NCI-H2171 (cell line): ENCODE measurements around the gene USP47.

Source experiments
- DNase-seq: peaks from one replicate; lab custom pipeline; 2025; lab: John Stamatoyannopoulos, UW

Gene USP47

DNA sequence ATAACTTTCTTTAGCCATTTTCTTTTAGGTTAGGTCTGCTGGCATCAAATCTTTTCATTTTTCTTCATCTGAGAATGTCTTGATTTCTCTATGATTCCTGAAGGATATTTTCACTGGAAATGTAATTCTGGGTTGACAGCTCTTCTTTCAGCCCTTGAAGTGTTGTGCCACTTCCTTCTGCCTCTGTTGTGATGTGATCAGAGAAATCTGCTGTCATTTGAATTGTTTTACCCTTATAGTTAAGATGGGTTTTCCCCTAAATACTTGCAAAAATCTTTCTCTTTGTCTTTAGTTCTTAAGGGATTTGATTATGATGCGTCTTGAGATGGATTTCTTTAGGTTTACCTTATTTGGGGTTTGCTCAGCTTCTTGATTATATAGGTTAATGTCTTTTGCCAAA lies 23.0 kb downstream of the USP47 start:
- DNase-seq: no peak

DNA sequence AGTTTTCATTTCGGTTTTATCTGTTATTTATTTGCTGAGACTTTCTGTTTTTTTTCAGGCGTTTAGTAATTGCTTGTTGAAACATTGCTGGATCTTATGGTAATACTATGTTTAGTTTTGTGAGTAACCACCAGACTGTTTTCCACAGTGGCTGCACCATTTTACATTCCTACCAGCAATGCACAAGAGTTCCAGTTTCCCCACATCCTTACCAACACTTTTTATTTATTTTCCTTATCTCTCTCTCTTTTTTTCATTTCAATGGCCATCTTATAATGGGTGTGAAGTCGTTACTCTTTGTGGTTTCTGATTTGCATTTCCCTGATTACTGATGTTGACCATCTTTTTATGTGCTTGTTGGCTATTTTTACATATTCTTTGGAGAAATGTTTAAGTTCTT lies 23.7 kb downstream of the USP47 start:
- DNase-seq: no peak

DNA sequence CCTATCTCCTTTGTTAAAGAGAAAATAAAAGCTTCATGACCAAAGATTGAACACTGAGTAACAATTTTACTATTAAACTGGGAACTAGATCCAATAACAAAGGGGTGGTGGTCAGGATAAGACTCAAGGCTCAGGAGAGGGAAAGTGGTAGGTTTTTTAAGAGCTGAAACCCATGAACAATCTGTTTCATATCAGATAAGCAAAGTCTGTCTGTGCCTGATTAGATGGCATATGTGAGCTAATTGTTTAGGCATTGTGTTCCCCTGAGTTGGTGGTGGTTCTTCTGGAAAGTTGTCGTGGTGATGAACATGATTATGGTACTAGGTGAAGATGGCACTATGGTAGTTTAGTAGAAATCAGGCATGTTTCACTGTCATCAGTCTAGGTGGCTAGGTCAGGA lies 24.4 kb downstream of the USP47 start:
- no peak for DNase-seq

DNA sequence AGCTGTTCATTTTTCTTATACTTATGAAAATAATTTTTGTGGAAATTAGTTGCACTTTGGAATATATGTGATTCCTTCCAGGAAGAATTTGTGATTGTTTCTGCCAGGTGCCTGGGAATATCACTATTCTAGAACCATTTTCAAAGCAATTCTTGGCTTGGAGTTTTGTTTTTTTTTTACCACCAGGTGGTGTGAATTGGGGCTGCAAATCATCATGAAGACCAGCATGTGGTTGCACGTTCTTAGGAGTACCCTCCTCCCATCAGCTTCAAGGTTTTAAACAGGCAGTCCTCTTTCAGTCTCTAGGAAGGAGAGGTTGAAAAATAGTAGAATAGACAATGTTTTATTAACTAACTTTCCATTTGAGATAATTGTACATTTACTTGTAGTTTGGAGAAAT lies 25.9 kb downstream of the USP47 start:
- no peak for DNase-seq

DNA sequence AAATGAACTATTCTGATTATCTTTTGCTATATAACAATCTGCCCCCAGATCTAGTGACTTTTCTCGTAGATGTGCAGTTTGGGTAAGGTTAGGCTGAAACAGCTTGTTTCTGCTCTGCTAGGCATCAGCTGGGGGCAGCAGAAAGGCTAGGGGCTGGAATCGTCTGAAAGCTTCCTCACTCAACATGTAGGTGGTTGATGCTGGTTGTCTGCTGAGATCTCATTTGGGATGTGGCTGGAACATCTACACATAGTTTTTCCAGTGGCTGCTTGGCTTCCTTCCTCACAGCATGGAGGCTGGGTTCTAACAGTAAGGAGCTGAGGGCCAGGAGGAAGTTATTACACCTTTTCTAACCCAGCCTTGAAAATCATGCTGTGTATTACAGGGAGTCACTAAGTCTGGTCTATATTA lies 30.2 kb downstream of the USP47 start:
- no peak for DNase-seq

DNA sequence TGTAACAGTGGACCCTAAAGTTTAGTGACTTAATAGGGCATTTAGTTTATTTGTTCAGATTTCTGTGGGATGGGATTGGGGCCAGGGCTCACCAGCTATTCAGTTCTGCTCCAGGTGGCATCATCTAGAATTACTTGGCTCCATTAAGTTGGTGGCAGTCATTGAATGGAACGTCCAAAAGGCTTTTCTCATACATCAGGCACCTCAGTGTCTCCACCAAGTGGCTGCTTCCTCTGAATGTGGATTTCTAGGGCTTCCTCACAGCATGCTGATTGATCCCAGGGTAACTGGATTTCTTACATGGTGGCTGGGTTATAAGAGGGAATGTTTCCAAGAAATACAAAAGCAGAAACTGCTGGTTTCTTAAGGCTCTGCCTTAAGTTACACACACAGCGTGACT lies 34.7 kb downstream of the USP47 start:
- no peak for DNase-seq

DNA sequence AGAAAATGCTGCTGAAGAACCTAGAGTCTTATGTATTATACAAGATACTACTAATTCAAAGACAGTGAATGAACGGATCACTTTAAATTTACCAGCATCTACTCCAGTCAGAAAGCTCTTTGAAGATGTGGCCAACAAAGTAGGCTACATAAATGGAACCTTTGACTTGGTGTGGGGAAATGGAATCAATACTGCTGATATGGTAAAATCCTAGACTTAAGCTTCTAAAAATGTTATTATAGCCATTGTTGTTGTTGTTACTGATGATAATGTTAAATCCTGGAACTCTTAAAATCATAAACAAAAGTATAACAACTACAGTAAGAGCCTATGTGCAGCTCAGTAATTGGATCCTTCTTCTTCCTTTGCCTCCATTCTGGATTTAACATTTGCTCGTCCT lies 38.4 kb downstream of the USP47 start:
- no peak for DNase-seq

DNA sequence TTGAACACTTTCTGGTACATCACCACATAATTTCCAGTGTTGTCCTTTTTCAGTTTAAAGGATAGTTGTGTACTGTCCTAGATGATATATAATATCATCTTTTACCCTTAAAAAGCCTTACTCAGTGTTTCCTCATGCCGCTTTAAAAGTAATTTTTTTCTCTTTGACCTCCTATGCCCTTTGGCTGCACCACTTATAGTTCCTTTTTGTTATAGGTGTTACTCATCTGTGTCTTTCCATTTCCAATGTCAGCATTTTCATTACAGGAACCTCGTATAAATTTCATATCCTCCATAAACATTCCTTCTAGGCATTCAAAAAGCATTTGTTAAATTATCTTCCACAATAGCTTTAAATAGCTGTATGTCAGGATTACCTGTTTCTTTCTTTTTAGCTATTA lies 40.8 kb downstream of the USP47 start:
- no peak for DNase-seq

DNA sequence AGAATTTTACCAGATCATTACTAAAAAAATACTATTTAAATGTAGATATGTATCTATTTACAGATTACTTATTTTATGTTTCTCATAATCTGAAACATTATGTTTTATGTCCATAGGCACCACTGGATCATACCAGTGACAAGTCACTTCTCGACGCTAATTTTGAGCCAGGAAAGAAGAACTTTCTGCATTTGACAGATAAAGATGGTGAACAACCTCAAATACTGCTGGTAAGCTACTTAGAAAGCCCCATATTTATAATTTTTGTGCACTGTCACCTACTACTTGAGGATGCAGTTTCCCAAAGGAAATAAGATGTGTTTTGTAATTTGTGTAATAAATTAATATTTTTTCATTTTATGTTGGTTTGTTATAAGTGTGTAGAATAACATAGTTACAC lies 42.6 kb downstream of the USP47 start:
- no peak for DNase-seq

DNA sequence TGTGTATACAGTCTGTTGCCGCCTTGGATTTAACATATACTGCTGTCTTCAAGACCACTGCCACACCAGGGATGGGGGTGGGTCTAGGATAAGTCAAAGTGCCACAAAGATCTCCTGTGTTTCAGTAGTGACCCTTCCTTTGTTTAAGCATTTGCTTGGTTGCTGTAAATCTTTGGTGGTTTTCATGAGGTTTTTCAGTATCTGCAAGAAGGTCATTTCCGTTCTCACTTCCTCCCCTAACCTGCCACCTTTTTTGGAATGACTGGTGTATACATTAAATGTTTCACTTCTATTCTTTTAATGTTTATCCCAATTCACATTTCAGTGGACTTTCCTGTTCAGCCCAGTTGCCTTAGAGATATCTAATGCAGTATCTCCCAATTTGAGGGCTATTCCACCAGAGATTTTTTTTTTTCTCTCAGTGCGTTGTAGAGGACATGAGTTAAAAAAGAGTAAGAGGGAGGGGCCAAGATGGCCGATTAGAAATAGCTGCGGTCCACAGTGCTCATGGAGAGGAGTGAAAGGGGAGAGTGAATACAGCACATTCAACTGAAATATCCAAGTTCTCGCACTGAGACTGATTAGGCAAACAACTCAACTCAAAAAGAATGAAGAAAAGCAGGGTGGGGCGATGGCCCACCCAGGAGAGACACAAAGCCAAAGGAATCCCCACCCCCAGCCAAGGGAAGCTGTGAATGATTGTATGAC lies 43.2 kb downstream of the USP47 start:
- no peak for DNase-seq

DNA sequence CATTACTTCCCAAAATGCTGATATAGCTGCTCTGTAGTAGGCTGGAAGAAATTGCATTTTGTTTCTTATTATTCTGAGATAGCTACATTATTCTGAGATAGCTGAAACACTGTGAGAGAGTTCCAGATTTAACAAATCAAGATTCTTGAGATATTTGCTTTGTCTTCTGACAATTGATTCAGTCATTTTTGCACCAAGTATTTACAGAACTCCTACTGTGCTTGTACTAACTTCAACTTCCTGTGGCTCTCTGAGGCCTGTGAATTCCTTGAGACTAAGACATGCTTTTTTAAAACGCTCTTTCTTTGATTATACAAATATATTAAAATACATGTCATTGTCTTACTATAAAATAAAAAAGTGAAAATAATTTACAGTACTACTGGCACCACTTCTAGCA lies 52.7 kb downstream of the USP47 start:
- DNase-seq: no peak

DNA sequence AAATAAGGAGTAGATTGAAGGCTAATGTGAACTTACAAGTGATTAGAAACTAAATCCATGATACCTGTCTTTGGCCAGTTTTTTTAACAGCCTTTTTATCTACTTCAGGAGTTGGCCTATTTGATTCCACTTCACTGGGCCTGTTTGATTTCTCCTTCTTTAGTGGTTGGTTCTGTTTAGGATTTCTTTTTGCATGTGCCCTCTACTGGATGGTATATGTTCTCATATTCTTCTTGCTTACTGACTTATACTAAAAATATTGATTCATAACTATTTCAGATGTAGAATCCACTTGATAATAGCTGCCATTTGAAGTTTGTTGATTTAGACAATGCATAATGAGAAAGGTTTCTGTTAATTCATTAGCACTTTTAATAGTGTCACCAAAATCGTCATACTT lies 53.9 kb downstream of the USP47 start:
- no peak for DNase-seq

DNA sequence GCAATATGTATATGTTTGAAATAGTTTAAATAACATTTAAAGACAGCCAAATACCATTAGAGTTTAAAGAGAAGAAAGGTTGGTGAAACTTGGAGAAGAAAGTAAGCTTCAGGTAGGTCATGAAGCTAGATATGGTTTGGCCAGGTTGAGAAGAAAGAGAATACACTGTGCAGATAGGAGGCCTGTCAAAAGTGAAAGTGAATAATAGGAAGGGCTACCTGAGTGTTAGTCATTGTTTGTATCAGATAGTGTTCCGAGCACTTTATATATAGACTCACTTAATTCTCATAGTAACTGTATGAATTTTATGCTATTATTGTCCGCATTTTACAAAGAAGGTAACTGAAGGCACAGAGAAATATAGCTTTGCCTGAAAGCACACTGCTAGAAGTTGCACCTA lies 56.9 kb downstream of the USP47 start:
- DNase-seq: no peak

DNA sequence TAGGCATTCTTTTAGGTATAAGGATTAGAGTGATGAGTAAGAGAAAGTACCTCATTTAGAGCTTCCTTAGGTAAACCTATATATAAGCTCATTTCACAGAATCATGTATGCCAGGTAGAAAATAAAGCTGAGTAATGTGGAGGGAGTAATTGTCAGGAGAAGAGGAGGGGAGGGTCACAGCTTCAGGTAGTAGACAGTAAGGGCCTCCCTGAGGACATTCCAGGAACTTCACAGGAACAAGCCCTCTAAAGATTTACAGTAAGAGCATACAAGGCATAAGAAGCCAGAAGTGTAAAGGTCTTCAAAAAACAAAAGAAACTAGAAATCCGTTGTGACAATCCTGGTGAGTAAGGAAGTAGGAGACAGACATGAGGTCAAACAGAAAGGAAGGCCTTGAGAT lies 57.6 kb downstream of the USP47 start:
- no peak for DNase-seq

DNA sequence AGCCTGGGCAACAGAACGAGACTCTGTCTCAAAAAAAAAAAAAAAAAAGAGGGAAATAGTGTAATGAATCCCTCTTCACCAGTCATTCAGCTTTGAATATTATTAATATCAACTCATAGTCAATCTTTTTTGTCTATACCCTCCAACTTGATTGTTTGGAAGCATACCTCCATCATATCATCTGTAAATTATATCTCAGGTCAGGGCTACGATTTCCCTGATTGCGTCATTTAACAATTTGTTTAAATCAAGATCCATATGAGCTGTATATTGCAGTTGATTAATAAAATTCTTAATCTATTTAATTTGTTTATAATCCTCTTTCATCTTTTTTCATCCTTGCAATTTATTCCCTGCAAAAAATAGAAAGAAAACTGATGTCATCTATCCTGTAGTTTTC lies 60.2 kb downstream of the USP47 start:
- no peak for DNase-seq

DNA sequence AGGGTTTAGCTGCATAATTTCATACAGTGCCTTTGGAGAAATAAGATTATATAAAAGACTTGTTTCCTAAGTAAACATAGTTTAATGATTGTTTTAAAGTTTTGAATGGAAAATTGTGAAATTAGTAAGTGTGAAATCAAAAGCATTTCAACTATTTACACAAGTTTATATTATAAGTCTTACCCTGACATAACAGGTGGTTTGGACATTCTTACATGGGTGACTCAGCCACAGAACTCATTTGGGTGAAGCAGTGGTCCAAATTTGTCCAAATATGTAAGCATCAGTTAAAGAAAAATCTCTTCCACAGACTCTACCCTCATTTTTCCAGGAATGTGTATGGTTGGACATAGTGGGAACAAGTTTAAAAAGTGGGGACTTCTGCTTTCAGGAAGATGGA lies 68.0 kb downstream of the USP47 start:
- DNase-seq: no peak

DNA sequence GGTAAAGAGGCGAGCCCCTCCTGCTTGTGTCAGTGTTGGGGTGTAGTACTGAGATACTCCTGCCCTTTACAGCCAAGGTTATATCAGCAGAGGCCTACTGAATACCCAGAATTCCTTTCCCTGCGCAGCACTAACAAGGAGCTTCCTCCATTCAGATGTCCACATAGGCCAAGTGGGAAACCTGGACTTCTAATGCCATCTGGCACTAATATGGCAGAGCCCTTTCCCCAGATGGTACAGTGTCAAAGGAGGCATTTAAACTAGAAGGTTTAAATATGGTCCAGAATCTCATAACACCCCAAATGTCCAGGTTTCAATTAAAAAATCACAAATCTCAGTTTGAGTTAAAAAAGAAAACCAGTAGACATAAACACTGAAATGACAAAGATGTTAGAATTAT lies 68.8 kb downstream of the USP47 start:
- DNase-seq: no peak

DNA sequence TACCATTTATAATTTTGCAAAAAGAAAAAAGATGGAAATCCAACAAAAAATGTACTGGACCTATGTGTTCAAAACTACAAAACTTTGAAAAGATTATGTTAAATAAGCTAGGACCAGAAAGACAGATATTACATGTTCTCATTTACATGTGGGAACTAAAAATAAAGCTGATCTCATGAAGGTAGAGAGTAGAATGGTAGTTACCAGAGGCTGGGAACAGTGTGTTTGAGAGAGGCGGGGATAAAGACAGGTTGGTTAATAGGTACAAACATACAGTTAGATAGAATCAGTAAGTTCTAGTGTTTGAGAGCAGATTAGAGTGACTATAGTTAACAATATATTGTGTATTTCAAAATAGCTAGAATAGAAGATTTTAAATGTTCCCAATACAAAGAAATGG lies 71.6 kb downstream of the USP47 start:
- DNase-seq: no peak

DNA sequence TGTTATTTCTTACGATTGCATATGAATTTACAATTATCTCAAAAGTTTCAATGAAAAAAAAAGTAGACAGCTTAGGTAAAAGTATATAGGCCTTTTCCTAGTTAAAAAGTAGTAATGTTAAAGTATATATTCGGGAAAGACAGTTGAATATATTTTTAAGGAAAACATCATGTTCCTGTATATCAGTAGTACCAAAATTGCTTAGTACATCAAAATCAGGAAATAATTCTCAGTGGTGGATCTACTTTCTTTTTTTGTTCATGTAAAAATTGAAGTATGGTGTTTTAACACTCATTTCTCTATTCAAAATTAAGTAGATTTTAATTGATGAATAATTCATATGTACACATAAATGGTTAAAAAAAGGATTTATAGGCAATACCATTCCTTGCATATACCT lies 73.9 kb downstream of the USP47 start:
- DNase-seq: no peak

DNA sequence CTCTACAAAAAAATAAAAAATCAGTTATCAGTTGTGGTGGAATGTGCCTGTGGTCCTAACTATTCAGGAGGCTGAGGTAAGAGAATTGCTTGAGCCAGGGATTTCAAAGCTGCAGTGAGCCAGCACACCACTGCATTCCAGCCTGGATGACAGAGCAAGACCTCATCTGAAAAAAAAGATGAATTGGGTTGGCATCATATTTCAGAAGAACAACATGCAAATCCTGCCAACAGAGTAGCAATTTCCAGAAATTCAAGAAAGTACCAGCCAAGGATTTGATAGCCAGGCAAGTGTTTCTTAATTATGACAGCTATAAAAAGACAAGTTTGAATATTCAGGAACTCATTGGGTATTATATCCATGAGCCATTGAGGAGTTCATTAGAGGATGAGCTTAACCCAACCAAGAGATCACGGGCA lies 75.2 kb downstream of the USP47 start:
- no peak for DNase-seq

DNA sequence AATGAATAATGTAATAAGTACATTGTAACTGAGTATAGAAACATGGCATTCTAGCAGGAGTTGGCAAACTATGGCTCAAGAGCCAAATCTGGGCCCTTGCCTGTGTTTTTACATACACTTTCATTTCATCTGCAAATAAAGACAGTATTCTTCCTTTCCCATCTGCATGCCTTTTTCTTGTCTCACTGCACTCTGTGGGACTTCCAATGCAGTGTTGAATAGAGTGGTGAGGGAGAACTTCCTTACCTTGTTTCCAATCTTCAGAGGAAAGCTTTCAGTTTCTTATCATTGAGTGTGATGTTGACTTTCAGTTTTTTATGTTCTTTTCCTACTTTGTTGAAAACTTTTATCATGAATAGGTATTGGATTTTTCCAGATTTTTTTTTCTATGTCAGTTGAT lies 82.1 kb downstream of the USP47 start:
- no peak for DNase-seq

DNA sequence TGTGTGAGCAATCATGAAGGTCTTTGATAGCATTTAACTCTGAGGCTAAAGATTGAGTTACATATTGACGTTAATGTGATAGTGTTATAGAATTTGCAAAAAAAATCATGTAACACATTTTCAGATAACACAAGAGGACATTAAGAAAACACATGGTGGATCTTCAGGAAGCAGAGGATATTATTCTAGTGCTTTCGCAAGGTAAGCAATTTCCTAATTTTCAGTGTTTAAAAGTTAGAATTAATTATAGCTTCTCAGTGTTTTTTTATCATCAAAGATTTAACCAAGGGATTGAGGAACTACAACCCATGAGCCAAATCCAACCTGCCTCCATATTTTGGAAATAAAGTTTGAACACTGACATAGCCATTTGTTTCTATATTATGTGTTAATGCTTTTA lies 88.1 kb downstream of the USP47 start:
- no peak for DNase-seq

DNA sequence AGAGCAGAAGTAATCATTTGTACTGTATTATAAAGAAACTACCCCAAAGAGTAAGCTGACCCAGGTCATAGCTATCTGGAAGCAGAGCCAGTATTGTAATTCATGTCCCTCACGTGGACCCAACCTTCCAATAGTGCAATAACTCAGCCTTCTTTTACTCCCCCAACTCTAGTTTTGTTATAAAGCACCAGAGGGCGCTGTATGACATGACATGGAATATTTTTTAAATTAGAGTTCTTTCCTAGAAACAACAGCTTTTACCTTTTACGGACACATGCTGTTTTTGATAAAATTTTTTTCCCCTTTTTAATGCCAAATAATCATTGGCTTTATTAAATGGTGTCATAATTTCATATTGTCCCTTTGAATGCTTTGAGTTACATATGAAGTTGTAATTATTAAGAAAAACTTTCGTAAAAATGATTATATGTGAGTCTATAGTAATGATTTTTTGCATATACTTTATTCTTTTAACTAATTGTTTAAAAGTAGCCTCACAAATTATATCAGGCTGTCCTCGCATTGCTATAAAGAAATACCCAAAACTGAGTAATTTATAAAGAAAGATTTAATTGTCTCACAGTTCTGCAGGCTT lies 89.8 kb downstream of the USP47 start:
- no peak for DNase-seq

DNA sequence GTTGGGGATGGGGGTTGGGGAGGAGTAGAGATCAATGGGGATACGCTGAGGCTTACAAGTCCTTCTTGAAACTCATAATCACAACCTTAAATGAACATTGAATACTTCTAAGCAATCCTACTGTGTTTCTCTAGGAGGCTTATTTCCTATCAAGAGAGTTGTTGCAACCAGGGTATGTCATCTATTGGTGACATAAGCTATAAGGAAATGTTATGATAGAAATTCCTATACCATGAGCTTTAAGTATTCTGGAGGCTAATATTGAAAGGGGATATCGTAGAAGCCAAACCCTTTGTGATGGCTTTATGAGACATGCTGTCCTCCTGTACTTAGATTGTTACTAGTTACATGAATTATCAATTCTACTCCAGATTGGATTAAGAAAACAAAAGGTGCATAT lies 93.8 kb downstream of the USP47 start:
- DNase-seq: no peak
